ENCODE data around the gene APOL1.
"Not testable (repeated sequence)": the region's sequence is repeated elsewhere in the genome, so short reads cannot be mapped to it uniquely, and the experiment has no call there.

Gene APOL1

GRCh38 chr22:36226189-36226588, 26.7 kb upstream of the APOL1 start:
- DNase-seq = no peak

- DNase-seq = no peak
Measured at GRCh38 chr22:36227396-36227795, 25.5 kb upstream of the APOL1 start.

GRCh38 chr22:36227806-36228205, 25.1 kb upstream of the APOL1 start:
- no peak for DNase-seq

GRCh38 chr22:36228369-36228768, 24.6 kb upstream of the APOL1 start:
- not testable (repeated sequence) for DNase-seq

- DNase-seq = peak; percentile 19
Measured at GRCh38 chr22:36228944-36229343, 24.0 kb upstream of the APOL1 start.

GRCh38 chr22:36229649-36230048, 23.3 kb upstream of the APOL1 start:
- not testable (repeated sequence) for DNase-seq

- not testable (repeated sequence) for DNase-seq
Measured at GRCh38 chr22:36231051-36231450, 21.9 kb upstream of the APOL1 start.

GRCh38 chr22:36232715-36233401, 20.1 kb upstream of the APOL1 start:
- no peak for DNase-seq

- no peak for DNase-seq
Measured at GRCh38 chr22:36233796-36234195, 19.1 kb upstream of the APOL1 start.

- no peak for DNase-seq
Measured at GRCh38 chr22:36234213-36234612, 18.7 kb upstream of the APOL1 start.

- DNase-seq = no peak
Measured at GRCh38 chr22:36234919-36235318, 18.0 kb upstream of the APOL1 start.

- DNase-seq = no peak
Measured at GRCh38 chr22:36235585-36235984, 17.3 kb upstream of the APOL1 start.

GRCh38 chr22:36236388-36237319, 16.3 kb upstream of the APOL1 start:
- no peak for DNase-seq

GRCh38 chr22:36237462-36238372, 15.2 kb upstream of the APOL1 start:
- DNase-seq = no peak

GRCh38 chr22:36238373-36239149, 14.4 kb upstream of the APOL1 start:
- DNase-seq = peak; percentile 28

GRCh38 chr22:36239150-36239400, 13.9 kb upstream of the APOL1 start:
- no peak for DNase-seq

- peak; percentile 94 for DNase-seq
Measured at GRCh38 chr22:36239401-36240171, 13.3 kb upstream of the APOL1 start, which contains the start of gene APOL2. APOL2 (minus strand) TSS chr22:36239527; CDS start chr22:36233162, 6,365 bp downstream.

GRCh38 chr22:36243986-36244385, 8.9 kb upstream of the APOL1 start:
- DNase-seq = no peak

GRCh38 chr22:36244522-36245391, 8.2 kb upstream of the APOL1 start:
- DNase-seq = no peak

- DNase-seq = no peak
Measured at GRCh38 chr22:36245805-36246356, 7.1 kb upstream of the APOL1 start.
